AG04450 (cell line): ENCODE results near the gene HPGD. TPM values are rescaled to one million over a fixed set of nuclear protein-coding genes. Genes with fewer than 3 reads are reported as not detected.

Source experiments
- CTCF ChIA-PET: fragments of 300-600, 350-600 bp; formaldehyde crosslinking; extraction: SDS; loops from one replicate; lab custom pipeline; 2022; ENCODE audit warnings: antibody characterized with exemption, inconsistent platforms; lab: Charles Lee
- POLR2A ChIA-PET: fragments of 350-600 bp; formaldehyde crosslinking; extraction: SDS; loops from one replicate; lab custom pipeline; 2021; ENCODE audit warnings: antibody characterized with exemption, inconsistent platforms; lab: Yijun Ruan, JAX
- DNase-seq: peaks from one replicate; pipeline ENCODE4 v3.0.0-alpha.2; 2011; ENCODE audit warnings: low read depth, low spot score
- H3K27ac ChIP-seq: one replicate; pipeline ENCODE4 v1.5.1; 2012; ENCODE audit warnings: low read depth, low read length, control low read depth
- H3K27me3 ChIP-seq: one replicate; pipeline ENCODE4 v1.6.0; 2012; ENCODE audit warnings: low read length; ENCODE audit not compliant: control insufficient read depth, insufficient read depth
- H3K4me3 ChIP-seq: 2 replicates; pipeline ENCODE4 v1.5.1; 2011; ENCODE audit warnings: mild to moderate bottlenecking, low read depth, low read length, control low read depth
- H3K9me3 ChIP-seq: 2 replicates; pipeline ENCODE4 v1.5.1; 2012; ENCODE audit warnings: low read length; ENCODE audit not compliant: control insufficient read depth, insufficient read depth
- polyA plus RNA-seq: library from polyadenylated mRNA; depleted of rRNA; stranded (reverse); fragments of >200 nt; gene quantifications from 2 replicates; pipeline ENCODE4 v1.2.3, GENCODE V29; 2011
- TF ChIP-seq, protein P1 (sequence below): IDR thresholded peaks from 2 replicates; pipeline ENCODE4 v1.5.1; 2011; ENCODE audit warnings: low read depth, low read length, control low read depth, inconsistent platforms

Gene HPGD
- polyA plus RNA-seq, 1 experiment: 0.21 TPM

- TF ChIP-seq, protein P1, sequence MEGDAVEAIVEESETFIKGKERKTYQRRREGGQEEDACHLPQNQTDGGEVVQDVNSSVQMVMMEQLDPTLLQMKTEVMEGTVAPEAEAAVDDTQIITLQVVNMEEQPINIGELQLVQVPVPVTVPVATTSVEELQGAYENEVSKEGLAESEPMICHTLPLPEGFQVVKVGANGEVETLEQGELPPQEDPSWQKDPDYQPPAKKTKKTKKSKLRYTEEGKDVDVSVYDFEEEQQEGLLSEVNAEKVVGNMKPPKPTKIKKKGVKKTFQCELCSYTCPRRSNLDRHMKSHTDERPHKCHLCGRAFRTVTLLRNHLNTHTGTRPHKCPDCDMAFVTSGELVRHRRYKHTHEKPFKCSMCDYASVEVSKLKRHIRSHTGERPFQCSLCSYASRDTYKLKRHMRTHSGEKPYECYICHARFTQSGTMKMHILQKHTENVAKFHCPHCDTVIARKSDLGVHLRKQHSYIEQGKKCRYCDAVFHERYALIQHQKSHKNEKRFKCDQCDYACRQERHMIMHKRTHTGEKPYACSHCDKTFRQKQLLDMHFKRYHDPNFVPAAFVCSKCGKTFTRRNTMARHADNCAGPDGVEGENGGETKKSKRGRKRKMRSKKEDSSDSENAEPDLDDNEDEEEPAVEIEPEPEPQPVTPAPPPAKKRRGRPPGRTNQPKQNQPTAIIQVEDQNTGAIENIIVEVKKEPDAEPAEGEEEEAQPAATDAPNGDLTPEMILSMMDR: no peak
- POLR2A ChIA-PET: no interaction called here
- H3K4me3 ChIP-seq: no peak overlapping the region
These were observed 9.5 kb downstream of the HPGD start for GRCh38 chr4:174512745-174513144.

DNA sequence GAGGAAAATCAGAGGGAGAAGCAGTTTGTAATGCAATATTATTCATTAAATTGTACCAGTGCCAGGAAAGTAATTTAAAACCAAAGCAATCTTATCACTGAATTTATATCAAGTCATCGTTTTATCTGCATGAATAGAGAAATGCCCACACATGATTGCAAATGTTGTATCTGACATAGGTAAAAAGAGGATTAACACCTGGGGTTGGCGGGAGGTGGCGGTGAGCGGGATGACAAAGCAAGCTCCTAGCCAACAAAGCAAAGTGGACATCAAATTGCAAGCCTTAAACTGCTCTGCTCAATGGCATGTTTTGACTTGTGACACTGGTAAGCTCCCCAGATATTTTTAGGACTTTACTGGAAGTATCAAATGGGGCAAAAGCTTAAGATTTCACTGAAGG is 16.4 kb downstream of the HPGD start:
- CTCF ChIA-PET: no interaction called here
- no peak for DNase-seq
- Histone ChIP-seq H3K27ac (no peak overlapping the region), H3K9me3 (no peaks in the 10 kb centered on the region), H3K27me3 (peaks cover 2% of the 10 kb centered on the region), H3K4me3 (no peak overlapping the region)
- POLR2A ChIA-PET: no interaction called here
- TF ChIP-seq, protein P1: no peak

More at GRCh38 chr4:174512745-174513144, 9.5 kb downstream of the HPGD start:
- H3K9me3 ChIP-seq: no peaks in the 10 kb centered on the region
- no peak for DNase-seq
- CTCF ChIA-PET: no interaction called here
- no peak overlapping the region for H3K27ac ChIP-seq
- no peaks in the 10 kb centered on the region for H3K27me3 ChIP-seq

GRCh38 chr4:174505007-174505406 is 17.3 kb downstream of the HPGD start:
- H3K9me3 ChIP-seq: no peaks in the 10 kb centered on the region
- CTCF ChIA-PET: no interaction called here
- TF ChIP-seq, protein P1: no peak
- POLR2A ChIA-PET: no interaction called here
- H3K4me3 ChIP-seq: no peak overlapping the region
- H3K27me3 ChIP-seq: peaks cover 2% of the 10 kb centered on the region
- H3K27ac ChIP-seq: no peak overlapping the region
- no peak for DNase-seq

DNA sequence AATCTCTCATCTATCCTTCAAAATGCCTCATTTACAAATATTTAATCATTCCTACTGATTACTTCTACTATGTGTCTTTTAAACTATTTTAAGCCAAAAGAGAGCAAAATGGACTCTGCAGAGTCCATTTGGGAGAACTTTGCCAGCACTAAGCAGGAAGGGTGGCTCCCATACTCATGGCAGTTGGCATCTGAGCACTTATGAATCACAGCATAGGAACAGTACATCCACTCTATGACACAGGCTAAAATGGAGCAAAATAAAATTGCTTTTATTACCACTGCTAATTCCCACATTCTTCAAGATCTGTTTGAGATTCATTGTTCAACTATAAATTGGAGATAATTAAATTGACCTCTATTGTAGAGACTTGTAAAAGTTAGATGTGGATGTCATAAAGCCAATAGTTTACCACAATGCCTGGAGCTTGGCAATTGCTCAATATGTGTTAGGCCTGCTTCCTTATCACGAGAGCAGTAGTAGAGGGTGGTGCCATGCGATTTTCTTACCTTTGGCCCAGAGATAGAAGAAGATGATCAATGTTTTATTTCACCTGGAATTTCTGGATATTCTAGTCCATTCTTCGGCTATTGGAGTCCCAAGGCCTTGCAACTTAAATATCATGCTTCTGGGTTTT is 19.1 kb downstream of the HPGD start:
- Histone ChIP-seq H3K9me3 (no peaks in the 10 kb centered on the region), H3K27me3 (peaks cover 2% of the 10 kb centered on the region), H3K27ac (no peak overlapping the region), H3K4me3 (no peak overlapping the region)
- ChIA-PET POLR2A (no interaction called here), CTCF (interaction anchor here (0.7 kb wide), 1 partner anchor 57 kb away, joined by 3 read pairs; no protein-coding TSS in a partner anchor)
- DNase-seq: no peak
- TF ChIP-seq, protein P1: no peak

- no peak overlapping the region for H3K4me3 ChIP-seq
- H3K9me3 ChIP-seq: no peaks in the 10 kb centered on the region
- CTCF ChIA-PET: no interaction called here
- TF ChIP-seq, protein P1: no peak
- no peak for DNase-seq
- H3K27me3 ChIP-seq: no peaks in the 10 kb centered on the region
- no peak overlapping the region for H3K27ac ChIP-seq
- POLR2A ChIA-PET: no interaction called here
These were observed 25.5 kb downstream of the HPGD start for GRCh38 chr4:174496631-174497432.
